ENCODE results near the gene FOXP1.

FOXP1 gene

GRCh38 chr3:71078723-71079525, 504.6 kb downstream of the FOXP1 start:
- TF ChIP-seq, protein P1, sequence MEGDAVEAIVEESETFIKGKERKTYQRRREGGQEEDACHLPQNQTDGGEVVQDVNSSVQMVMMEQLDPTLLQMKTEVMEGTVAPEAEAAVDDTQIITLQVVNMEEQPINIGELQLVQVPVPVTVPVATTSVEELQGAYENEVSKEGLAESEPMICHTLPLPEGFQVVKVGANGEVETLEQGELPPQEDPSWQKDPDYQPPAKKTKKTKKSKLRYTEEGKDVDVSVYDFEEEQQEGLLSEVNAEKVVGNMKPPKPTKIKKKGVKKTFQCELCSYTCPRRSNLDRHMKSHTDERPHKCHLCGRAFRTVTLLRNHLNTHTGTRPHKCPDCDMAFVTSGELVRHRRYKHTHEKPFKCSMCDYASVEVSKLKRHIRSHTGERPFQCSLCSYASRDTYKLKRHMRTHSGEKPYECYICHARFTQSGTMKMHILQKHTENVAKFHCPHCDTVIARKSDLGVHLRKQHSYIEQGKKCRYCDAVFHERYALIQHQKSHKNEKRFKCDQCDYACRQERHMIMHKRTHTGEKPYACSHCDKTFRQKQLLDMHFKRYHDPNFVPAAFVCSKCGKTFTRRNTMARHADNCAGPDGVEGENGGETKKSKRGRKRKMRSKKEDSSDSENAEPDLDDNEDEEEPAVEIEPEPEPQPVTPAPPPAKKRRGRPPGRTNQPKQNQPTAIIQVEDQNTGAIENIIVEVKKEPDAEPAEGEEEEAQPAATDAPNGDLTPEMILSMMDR (IDR thresholded peaks at IDR 0.05; ENCODE audit: low read length): no peak
- TF ChIP-seq EZH2 (IDR thresholded peaks at IDR 0.05; ENCODE audit: borderline replicate concordance, low read length): no peak
- Histone ChIP-seq H3F3A (ENCODE audit: insufficient read depth, low read length) (no peaks in the 10 kb centered on the region), H3K9me2 (ENCODE audit: low read depth, low read length) (no peaks in the 10 kb centered on the region), H2AFZ (ENCODE audit: low read length) (no peak overlapping the region), H3K36me3 (ENCODE audit: insufficient read depth, low read length) (peaks cover 28% of the 10 kb centered on the region), H3K27ac (ENCODE audit: low read depth, low read length, poor library complexity, severe bottlenecking) (no peak overlapping the region), H4K20me1 (ENCODE audit: insufficient read depth, low read length) (0 out of 2 replicates have a peak, but pooled peaks cover 2% of the 10 kb centered on the region), H3K9me3 (ENCODE audit: low read length) (no peaks in the 10 kb centered on the region), H3K4me2 (ENCODE audit: low read length) (no peak overlapping the region), H3K27me3 (ENCODE audit: insufficient read depth, low read length) (no peaks in the 10 kb centered on the region), H3K9ac (ENCODE audit: low read length) (no peak overlapping the region), H3K4me1 (ENCODE audit: insufficient read depth, low read length, severe bottlenecking) (no peaks in the 10 kb centered on the region), H3K4me3 (ENCODE audit: low read depth, low read length, poor library complexity, severe bottlenecking) (no peak overlapping the region), H3K79me2 (ENCODE audit: insufficient read depth, low read length) (peaks cover 24% of the 10 kb centered on the region)

- Histone ChIP-seq H3K9me3 (ENCODE audit: low read length) (no peaks in the 10 kb centered on the region), H2AFZ (ENCODE audit: low read length) (no peak overlapping the region), H3K4me1 (ENCODE audit: insufficient read depth, low read length, severe bottlenecking) (no peaks in the 10 kb centered on the region), H3K27ac (ENCODE audit: low read depth, low read length, poor library complexity, severe bottlenecking) (no peak overlapping the region), H3K9me2 (ENCODE audit: low read depth, low read length) (no peaks in the 10 kb centered on the region), H3K27me3 (ENCODE audit: insufficient read depth, low read length) (no peaks in the 10 kb centered on the region), H3K79me2 (ENCODE audit: insufficient read depth, low read length) (peaks cover 19% of the 10 kb centered on the region; the same call in 1 of the 2 replicates), H4K20me1 (ENCODE audit: insufficient read depth, low read length) (0 out of 2 replicates have a peak, but pooled peaks cover 2% of the 10 kb centered on the region), H3K36me3 (ENCODE audit: insufficient read depth, low read length) (peaks cover 21% of the 10 kb centered on the region), H3K4me3 (ENCODE audit: low read depth, low read length, poor library complexity, severe bottlenecking) (no peak overlapping the region), H3F3A (ENCODE audit: insufficient read depth, low read length) (no peaks in the 10 kb centered on the region), H3K9ac (ENCODE audit: low read length) (no peak overlapping the region), H3K4me2 (ENCODE audit: low read length) (no peak overlapping the region)
- no peak for TF ChIP-seq EZH2 (IDR thresholded peaks at IDR 0.05; ENCODE audit: borderline replicate concordance, low read length)
Observed at GRCh38 chr3:71078199-71078598, 505.3 kb downstream of the FOXP1 start.

GRCh38 chr3:71077070-71077469, 506.5 kb downstream of the FOXP1 start:
- no peak for TF ChIP-seq EZH2 (IDR thresholded peaks at IDR 0.05; ENCODE audit: borderline replicate concordance, low read length)
- TF ChIP-seq, protein P1 (IDR thresholded peaks at IDR 0.05; ENCODE audit: low read length): no peak
- Histone ChIP-seq H3K9ac (ENCODE audit: low read length) (no peak overlapping the region), H3K27ac (ENCODE audit: low read depth, low read length, poor library complexity, severe bottlenecking) (no peak overlapping the region), H3F3A (ENCODE audit: insufficient read depth, low read length) (no peaks in the 10 kb centered on the region), H3K36me3 (ENCODE audit: insufficient read depth, low read length) (peaks cover 15% of the 10 kb centered on the region; the same call in 1 of the 2 replicates), H3K79me2 (ENCODE audit: insufficient read depth, low read length) (peaks cover 19% of the 10 kb centered on the region; the same call in 1 of the 2 replicates), H3K9me2 (ENCODE audit: low read depth, low read length) (no peaks in the 10 kb centered on the region), H2AFZ (ENCODE audit: low read length) (no peak overlapping the region), H3K4me1 (ENCODE audit: insufficient read depth, low read length, severe bottlenecking) (no peaks in the 10 kb centered on the region), H3K27me3 (ENCODE audit: insufficient read depth, low read length) (no peaks in the 10 kb centered on the region), H3K4me2 (ENCODE audit: low read length) (no peak overlapping the region), H3K9me3 (ENCODE audit: low read length) (no peaks in the 10 kb centered on the region), H4K20me1 (ENCODE audit: insufficient read depth, low read length) (0 out of 2 replicates have a peak, but pooled peaks cover 2% of the 10 kb centered on the region), H3K4me3 (ENCODE audit: low read depth, low read length, poor library complexity, severe bottlenecking) (no peak overlapping the region)
